ENCODE results near the gene PCK1. TPM values are rescaled to one million over a fixed set of nuclear protein-coding genes. Genes with fewer than 3 reads are reported as not detected.

Gene PCK1
- total RNA-seq, 2 experiments from 2014 or later, result not detected

DNA sequence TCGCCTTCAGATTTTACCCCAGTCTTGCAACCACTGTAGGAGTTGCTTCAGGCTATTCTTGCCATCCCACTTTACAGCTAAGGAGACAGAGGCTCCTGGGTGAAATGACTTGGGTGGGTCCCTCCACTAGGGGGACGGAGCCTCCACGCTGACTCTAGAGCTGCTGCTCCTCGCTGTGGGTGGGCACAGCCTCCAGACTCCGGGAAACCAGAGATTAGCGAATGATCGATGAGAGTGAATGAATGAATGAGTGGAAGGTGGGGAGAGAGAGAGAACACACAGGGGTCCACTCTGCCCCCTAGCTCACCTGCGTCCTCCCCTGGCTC lies 48.9 kb downstream of the PCK1 start:
- DNase-seq, result no peak
- Mint-ChIP-seq H3K4me1 (peaks cover 12% of the 10 kb centered on the region), H3K9me3 (no peaks in the 10 kb centered on the region), H3K4me3 (no peak overlapping the region), H3K27ac (no peak overlapping the region), H3K27me3 (peaks cover 2% of the 10 kb centered on the region), H3K36me3 (ENCODE audit: low read depth) (peaks cover 41% of the 10 kb centered on the region)
- ChIA-PET CTCF (interaction anchor here (1.1 to 1.3 kb wide), 2 partner anchors 10 to 14 kb away, joined by 3 to 4 read pairs; no protein-coding TSS in a partner anchor), POLR2A (no interaction called here)

GRCh38 chr20:57610261-57610952 lies 49.5 kb downstream of the PCK1 start:
- POLR2A ChIA-PET, result no interaction called here
- H3K4me1 Mint-ChIP-seq, result peaks cover 6% of the 10 kb centered on the region
- H3K27ac Mint-ChIP-seq, result no peak overlapping the region
- DNase-seq, result no peak
- H3K36me3 Mint-ChIP-seq (ENCODE audit: low read depth), result peaks cover 44% of the 10 kb centered on the region
- H3K27me3 Mint-ChIP-seq, result peaks cover 2% of the 10 kb centered on the region
- H3K9me3 Mint-ChIP-seq, result no peaks in the 10 kb centered on the region
- no peak overlapping the region for H3K4me3 Mint-ChIP-seq
- CTCF ChIA-PET, result interaction anchor here (0.9 to 1.3 kb wide), 3 partner anchors 10 to 14 kb away, joined by 3 to 4 read pairs (median 3); no protein-coding TSS in a partner anchor

DNA sequence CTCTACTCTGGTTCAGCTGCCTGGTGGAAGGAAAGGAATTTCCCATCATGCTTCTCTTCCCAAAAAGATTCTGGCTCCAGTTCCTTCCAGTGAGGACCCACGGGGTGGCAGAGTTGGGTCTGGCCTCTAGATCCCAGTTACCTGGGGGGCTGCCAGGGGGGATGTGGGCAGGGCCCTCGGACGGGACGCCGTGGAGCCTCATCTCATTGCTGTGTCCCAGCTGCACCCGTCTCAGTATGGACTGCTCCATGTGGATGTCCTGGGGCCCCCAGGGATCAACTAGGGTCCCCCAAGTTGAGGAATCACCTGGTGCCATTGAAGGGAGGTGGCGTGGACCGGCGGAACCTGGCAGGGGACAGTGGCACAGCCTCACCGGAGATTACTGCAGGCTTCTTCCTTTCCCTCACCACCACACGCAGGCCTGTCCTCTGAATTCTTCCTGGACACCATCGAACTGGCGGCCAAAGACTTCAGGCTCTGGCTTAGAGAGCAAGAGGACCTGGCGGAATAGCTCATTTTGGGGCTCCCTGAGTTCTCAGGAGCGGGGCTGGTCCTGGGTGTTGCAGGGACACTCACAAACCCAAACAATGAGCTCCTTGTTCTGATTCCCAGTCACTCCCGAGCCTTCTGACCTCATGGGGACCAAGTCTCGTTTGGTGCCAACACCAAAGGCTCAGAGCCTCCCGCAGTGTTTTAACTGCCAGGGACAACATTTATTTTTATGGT lies 50.8 kb downstream of the PCK1 start:
- H3K27me3 Mint-ChIP-seq, result peaks cover 2% of the 10 kb centered on the region
- no peak overlapping the region for H3K4me3 Mint-ChIP-seq
- no peaks in the 10 kb centered on the region for H3K9me3 Mint-ChIP-seq
- DNase-seq, result no peak
- peaks cover 44% of the 10 kb centered on the region for H3K36me3 Mint-ChIP-seq (ENCODE audit: low read depth)
- peaks cover under 1% of the 10 kb centered on the region for H3K4me1 Mint-ChIP-seq
- ChIA-PET POLR2A (no interaction called here), CTCF (interaction anchor here (1.8 kb wide), 1 partner anchor 570 kb away, joined by 3 read pairs; no protein-coding TSS in a partner anchor)
- H3K27ac Mint-ChIP-seq, result no peak overlapping the region

DNA sequence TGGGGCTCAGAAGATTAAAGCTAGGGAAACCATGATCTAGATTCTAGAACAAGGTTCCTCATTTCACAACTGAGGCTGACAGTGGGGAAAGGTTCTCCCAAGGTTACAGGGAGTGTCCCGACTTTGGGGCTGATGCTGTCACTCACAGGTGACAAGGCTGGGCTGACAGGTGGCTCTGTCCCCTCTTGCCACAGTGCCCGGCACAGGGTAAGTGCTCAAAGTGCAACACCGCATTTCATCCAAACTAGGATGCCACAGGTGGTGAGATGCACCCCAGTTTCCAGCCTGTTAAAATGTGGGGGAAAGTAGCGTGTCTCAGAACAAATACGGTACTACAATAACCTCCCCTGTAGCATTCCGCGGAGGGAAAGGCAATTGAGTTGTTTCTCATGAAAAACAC lies 51.5 kb downstream of the PCK1 start:
- Mint-ChIP-seq H3K4me3 (no peak overlapping the region), H3K27me3 (no peaks in the 10 kb centered on the region), H3K9me3 (no peaks in the 10 kb centered on the region), H3K27ac (no peak overlapping the region), H3K4me1 (peaks cover 8% of the 10 kb centered on the region), H3K36me3 (ENCODE audit: low read depth) (peaks cover 44% of the 10 kb centered on the region)
- no peak for DNase-seq
- ChIA-PET CTCF (interaction anchor here (1.8 kb wide), 1 partner anchor 569 kb away, joined by 3 read pairs; no protein-coding TSS in a partner anchor), POLR2A (no interaction called here)

DNA sequence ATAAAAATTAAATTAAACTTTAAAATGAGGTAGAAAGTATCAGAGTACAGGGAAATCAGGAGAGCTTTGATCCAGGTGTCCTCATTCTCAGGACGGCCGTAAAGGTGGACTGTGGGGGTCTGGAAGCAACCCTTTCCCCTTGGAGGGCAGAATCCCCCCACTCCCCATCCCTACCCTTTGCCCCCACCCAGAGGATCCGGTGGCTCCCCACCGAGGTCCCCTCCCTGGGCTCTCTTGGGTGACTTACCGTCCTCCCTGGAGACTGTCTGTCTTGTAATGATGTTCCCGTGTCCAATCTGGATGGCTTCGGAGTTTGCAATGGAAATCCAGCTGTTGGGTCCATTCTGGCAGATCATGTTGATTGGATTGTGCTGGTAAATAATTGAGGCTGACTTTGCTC lies 52.0 kb downstream of the PCK1 start:
- H3K36me3 Mint-ChIP-seq (ENCODE audit: low read depth), result peaks cover 43% of the 10 kb centered on the region
- POLR2A ChIA-PET, result no interaction called here
- H3K4me1 Mint-ChIP-seq, result peaks cover 13% of the 10 kb centered on the region
- no peak for DNase-seq
- CTCF ChIA-PET, result interaction anchor here (1.8 kb wide), 1 partner anchor 569 kb away, joined by 3 read pairs; no protein-coding TSS in a partner anchor
- no peaks in the 10 kb centered on the region for H3K27me3 Mint-ChIP-seq
- no peak overlapping the region for H3K4me3 Mint-ChIP-seq
- no peaks in the 10 kb centered on the region for H3K9me3 Mint-ChIP-seq
- H3K27ac Mint-ChIP-seq, result no peak overlapping the region

DNA sequence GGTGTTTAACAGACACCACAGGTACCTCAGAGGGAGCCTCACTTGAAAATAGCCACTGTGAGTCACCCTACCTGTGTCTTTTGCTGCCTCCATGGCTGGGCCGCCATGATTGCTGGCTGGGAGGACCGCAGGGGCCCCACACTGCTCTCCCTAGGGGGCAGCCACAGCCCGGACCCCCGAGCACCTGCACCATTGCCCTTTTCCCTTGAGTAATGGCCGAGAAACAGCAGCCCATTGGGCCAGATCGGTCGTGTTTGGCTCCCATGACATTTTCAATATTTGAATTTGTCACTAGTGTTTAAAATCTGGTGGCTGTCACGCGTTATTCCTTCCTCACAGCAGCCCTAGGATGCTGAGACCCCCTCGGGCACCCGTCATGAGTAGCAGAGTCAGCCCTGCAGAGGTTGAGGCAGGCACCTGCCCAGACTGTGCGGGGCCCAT lies 52.6 kb downstream of the PCK1 start:
- no peak overlapping the region for H3K4me3 Mint-ChIP-seq
- H3K4me1 Mint-ChIP-seq, result peaks cover 18% of the 10 kb centered on the region
- CTCF ChIA-PET, result interaction anchor here (1.8 kb wide), 1 partner anchor 568 kb away, joined by 3 read pairs; no protein-coding TSS in a partner anchor
- no peak for DNase-seq
- no peaks in the 10 kb centered on the region for H3K27me3 Mint-ChIP-seq
- no peak overlapping the region for H3K27ac Mint-ChIP-seq
- H3K36me3 Mint-ChIP-seq (ENCODE audit: low read depth), result peaks cover 40% of the 10 kb centered on the region
- H3K9me3 Mint-ChIP-seq, result no peaks in the 10 kb centered on the region
- POLR2A ChIA-PET, result no interaction called here

- peaks cover 35% of the 10 kb centered on the region for H3K36me3 Mint-ChIP-seq (ENCODE audit: low read depth)
These were observed 53.9 kb downstream of the PCK1 start for GRCh38 chr20:57614490-57615444.

GRCh38 chr20:57615445-57615811 lies 54.5 kb downstream of the PCK1 start:
- Mint-ChIP-seq H3K27me3 (no peaks in the 10 kb centered on the region), H3K9me3 (no peaks in the 10 kb centered on the region), H3K36me3 (ENCODE audit: low read depth) (peaks cover 33% of the 10 kb centered on the region), H3K27ac (no peak overlapping the region), H3K4me3 (no peak overlapping the region), H3K4me1 (peaks cover 36% of the 10 kb centered on the region)
- DNase-seq, result no peak
- ChIA-PET POLR2A (no interaction called here), CTCF (interaction anchor here (1.3 kb wide), 1 partner anchor 14 kb away, joined by 4 read pairs; no protein-coding TSS in a partner anchor)

More at GRCh38 chr20:57614490-57615444, 53.9 kb downstream of the PCK1 start:
- H3K27ac Mint-ChIP-seq, result no peak overlapping the region
- no peaks in the 10 kb centered on the region for H3K9me3 Mint-ChIP-seq
- ChIA-PET POLR2A (no interaction called here), CTCF (interaction anchor here (1.3 kb wide), 1 partner anchor 15 kb away, joined by 4 read pairs; no protein-coding TSS in a partner anchor)
- no peaks in the 10 kb centered on the region for H3K27me3 Mint-ChIP-seq
- no peak for DNase-seq
- peaks cover 30% of the 10 kb centered on the region for H3K4me1 Mint-ChIP-seq
- no peak overlapping the region for H3K4me3 Mint-ChIP-seq

- CTCF ChIA-PET, result interaction anchor here (0.6 to 1.4 kb wide), 3 partner anchors 10 to 1983 kb away, joined by 3 to 5 read pairs (median 4); no protein-coding TSS in a partner anchor
- no peak for DNase-seq
- Mint-ChIP-seq H3K4me1 (peaks cover 46% of the 10 kb centered on the region), H3K36me3 (ENCODE audit: low read depth) (peaks cover 28% of the 10 kb centered on the region), H3K27ac (peak overlapping the region; percentile 71), H3K9me3 (no peaks in the 10 kb centered on the region), H3K4me3 (no peak overlapping the region), H3K27me3 (no peaks in the 10 kb centered on the region)
- POLR2A ChIA-PET, result no interaction called here
These were observed 55.4 kb downstream of the PCK1 start for GRCh38 chr20:57616143-57616951.

GRCh38 chr20:57617079-57617795 lies 56.3 kb downstream of the PCK1 start:
- POLR2A ChIA-PET, result no interaction called here
- CTCF ChIA-PET, result interaction anchor here (0.6 to 1.4 kb wide), 4 partner anchors 11 to 815 kb away, joined by 3 to 5 read pairs (median 4); no protein-coding TSS in a partner anchor
- Mint-ChIP-seq H3K9me3 (no peaks in the 10 kb centered on the region), H3K27ac (peak overlapping the region; percentile 94), H3K4me3 (peak overlapping the region; percentile 73), H3K27me3 (no peaks in the 10 kb centered on the region), H3K36me3 (ENCODE audit: low read depth) (peaks cover 28% of the 10 kb centered on the region), H3K4me1 (peaks cover 55% of the 10 kb centered on the region)
- no peak for DNase-seq
